ENCODE results near the gene SNAPC4. TPM values are rescaled to one million over a fixed set of nuclear protein-coding genes. Genes with fewer than 3 reads are reported as not detected.

The SNAPC4 gene
- total RNA-seq, 1 experiment from 2014 or later, result 10.8 TPM

DNA sequence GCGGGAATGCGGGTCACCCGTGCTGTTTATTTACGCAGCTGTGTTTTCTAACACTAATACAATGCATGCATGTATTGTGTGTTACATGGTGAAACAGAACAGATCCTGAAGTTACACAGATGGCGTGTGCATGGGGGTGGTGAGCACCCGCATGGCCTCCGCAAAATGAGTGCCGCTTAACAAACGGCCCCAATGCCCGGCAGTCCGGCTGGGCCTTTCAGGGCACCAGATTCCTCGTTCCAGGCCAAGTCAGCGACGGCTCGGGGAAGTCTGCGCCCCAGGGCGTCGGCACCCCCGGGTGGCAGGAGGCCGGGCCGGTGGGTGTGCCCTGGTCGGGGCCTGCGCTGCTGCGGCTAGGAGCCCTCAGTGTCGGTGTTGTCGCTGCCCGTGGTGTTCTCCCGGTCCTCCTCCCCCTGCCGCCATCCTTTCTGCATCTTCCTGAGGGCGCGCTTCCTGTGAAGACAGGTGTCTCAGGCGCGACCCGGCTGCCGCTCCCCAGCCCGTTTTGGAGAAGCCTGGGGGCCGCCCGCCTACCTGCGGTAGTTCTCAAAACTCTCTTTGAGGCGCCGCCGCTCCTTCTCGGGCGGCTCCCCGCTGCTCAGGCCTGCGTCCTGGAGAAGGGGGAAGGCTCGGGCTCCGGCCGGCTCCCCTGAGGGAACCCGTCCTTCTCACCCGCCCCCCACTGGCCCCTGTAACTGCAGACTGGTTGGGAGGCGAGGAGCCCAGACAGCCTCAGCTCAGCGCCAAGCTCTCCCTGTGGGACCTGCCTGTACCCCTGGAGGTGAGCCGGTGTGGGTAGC, 35.8 kb downstream of the SNAPC4 start:
- Histone ChIP-seq H3K27ac (ENCODE audit: low read length) (peak overlapping the region; percentile 61), H3K4me3 (ENCODE audit: low read depth in 2 of 2, low read length in 2 of 2) (peak overlapping the region; percentile 13 to 59; a peak in 3 of 4 replicates), H3K27me3 (ENCODE audit: control insufficient read depth, insufficient read depth, low read length) (no peaks in the 10 kb centered on the region), H3K36me3 (ENCODE audit: control insufficient read depth, insufficient read depth, low read length) (no peaks in the 10 kb centered on the region; the same call in 1 of the 2 replicates), H3K9me3 (ENCODE audit: control insufficient read depth, insufficient read depth, low read depth, low read length) (no peaks in the 10 kb centered on the region), H3K4me1 (ENCODE audit: control insufficient read depth, insufficient read depth, low read length) (peaks cover 5% of the 10 kb centered on the region; the same call in 1 of the 2 replicates)
- ChIA-PET POLR2A (no interaction called here), CTCF (interaction anchor here (1.3 kb wide), 1 partner anchor 18 kb away, joined by 5 read pairs; no protein-coding TSS in a partner anchor)
- intact Hi-C loops (cut with micrococcal nuclease; ENCODE audit: unreplicated experiment) (no loop called here), in situ Hi-C loops (cut with HindIII; ENCODE audit: low pct_unique_long_range_greater_than_20kb, low sequenced_read_pairs) (no loop called here)
- ATAC-seq (no peak), DNase-seq (ENCODE audit: low read depth, low spot score) (peak; percentile 7)
- TF ChIP-seq SIN3A (IDR thresholded peaks at IDR 0.05; ENCODE audit: borderline replicate concordance, insufficient read depth, low read depth, low read length), result no peak
- TF ChIP-seq POLR2AphosphoS5 (IDR thresholded peaks at IDR 0.05; ENCODE audit: low read depth, low read length), result no peak
- TF ChIP-seq TCF7L2 (IDR thresholded peaks at IDR 0.05; ENCODE audit: low read depth, low read length), result no peak
- TF ChIP-seq, protein P1, sequence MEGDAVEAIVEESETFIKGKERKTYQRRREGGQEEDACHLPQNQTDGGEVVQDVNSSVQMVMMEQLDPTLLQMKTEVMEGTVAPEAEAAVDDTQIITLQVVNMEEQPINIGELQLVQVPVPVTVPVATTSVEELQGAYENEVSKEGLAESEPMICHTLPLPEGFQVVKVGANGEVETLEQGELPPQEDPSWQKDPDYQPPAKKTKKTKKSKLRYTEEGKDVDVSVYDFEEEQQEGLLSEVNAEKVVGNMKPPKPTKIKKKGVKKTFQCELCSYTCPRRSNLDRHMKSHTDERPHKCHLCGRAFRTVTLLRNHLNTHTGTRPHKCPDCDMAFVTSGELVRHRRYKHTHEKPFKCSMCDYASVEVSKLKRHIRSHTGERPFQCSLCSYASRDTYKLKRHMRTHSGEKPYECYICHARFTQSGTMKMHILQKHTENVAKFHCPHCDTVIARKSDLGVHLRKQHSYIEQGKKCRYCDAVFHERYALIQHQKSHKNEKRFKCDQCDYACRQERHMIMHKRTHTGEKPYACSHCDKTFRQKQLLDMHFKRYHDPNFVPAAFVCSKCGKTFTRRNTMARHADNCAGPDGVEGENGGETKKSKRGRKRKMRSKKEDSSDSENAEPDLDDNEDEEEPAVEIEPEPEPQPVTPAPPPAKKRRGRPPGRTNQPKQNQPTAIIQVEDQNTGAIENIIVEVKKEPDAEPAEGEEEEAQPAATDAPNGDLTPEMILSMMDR (IDR thresholded peaks at IDR 0.05), result no peak; the same call in 1 of the 2 replicates
- TF ChIP-seq, protein P2, sequence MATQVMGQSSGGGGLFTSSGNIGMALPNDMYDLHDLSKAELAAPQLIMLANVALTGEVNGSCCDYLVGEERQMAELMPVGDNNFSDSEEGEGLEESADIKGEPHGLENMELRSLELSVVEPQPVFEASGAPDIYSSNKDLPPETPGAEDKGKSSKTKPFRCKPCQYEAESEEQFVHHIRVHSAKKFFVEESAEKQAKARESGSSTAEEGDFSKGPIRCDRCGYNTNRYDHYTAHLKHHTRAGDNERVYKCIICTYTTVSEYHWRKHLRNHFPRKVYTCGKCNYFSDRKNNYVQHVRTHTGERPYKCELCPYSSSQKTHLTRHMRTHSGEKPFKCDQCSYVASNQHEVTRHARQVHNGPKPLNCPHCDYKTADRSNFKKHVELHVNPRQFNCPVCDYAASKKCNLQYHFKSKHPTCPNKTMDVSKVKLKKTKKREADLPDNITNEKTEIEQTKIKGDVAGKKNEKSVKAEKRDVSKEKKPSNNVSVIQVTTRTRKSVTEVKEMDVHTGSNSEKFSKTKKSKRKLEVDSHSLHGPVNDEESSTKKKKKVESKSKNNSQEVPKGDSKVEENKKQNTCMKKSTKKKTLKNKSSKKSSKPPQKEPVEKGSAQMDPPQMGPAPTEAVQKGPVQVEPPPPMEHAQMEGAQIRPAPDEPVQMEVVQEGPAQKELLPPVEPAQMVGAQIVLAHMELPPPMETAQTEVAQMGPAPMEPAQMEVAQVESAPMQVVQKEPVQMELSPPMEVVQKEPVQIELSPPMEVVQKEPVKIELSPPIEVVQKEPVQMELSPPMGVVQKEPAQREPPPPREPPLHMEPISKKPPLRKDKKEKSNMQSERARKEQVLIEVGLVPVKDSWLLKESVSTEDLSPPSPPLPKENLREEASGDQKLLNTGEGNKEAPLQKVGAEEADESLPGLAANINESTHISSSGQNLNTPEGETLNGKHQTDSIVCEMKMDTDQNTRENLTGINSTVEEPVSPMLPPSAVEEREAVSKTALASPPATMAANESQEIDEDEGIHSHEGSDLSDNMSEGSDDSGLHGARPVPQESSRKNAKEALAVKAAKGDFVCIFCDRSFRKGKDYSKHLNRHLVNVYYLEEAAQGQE (IDR thresholded peaks at IDR 0.05; ENCODE audit: insufficient read depth in 1 of 2, low read depth in 2 of 2, low read length in 1 of 2), result no peak
- BruUV-seq (replicated peaks), result TSS peak; percentile 83

DNA sequence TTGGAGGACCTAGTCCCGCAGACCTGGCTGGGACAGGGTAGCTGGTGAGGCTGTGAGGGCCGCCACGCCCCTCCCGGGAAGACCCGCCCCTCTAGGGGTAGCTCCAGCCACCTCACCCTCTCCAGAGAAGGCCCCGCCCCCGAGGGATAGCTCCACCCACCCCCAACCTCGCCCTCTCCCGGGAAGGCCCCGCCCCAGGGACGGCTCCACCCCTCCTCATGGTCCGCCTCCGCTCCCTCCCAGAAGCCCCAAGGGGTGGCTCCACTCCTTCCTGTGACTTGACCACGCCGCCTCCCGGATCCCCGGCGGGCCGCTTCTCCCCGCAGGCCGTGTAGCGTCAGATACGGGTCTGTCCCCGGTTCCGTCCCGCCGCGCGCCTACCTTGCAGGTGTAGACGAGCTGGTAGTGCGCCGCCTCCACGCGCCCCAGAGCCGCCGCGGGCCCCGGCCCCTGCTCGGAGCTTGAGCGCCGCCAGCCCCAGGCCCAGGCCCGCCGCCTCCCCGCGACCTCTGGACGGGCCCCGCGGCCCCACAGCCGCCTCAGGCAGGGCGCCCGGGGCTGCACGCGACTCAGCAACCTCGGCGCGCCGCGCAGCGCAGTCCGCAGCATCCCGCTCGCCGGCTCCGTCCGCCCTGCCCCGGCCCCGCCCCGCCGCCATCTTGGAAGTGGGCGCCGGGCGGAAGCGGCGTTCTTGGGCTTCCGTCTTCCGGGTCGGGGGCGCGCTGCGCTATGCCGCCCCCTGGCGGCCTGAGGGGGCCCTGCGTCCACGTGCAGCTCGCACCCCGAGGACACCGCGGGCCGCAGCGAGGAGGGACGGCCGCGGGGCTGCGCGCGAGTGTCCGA, 36.6 kb downstream of the SNAPC4 start, which contains the start of gene DNLZ:
TSS of gene DNLZ (minus strand) at position 639 of the 843 bp plus-strand sequence. CDS start at position 609, 30 bp downstream.
- Histone ChIP-seq H3K27me3 (ENCODE audit: control insufficient read depth, insufficient read depth, low read length) (no peaks in the 10 kb centered on the region), H3K27ac (ENCODE audit: low read length) (peak within 1 kb of the TSS; percentile 61), H3K9me3 (ENCODE audit: control insufficient read depth, insufficient read depth, low read depth, low read length) (no peaks in the 10 kb centered on the region), H3K36me3 (ENCODE audit: control insufficient read depth, insufficient read depth, low read length) (no peaks in the 10 kb centered on the region; the same call in 1 of the 2 replicates), H3K4me1 (ENCODE audit: control insufficient read depth, insufficient read depth, low read length) (peaks cover 5% of the 10 kb centered on the region; the same call in 1 of the 2 replicates), H3K4me3 (ENCODE audit: low read depth in 2 of 2, low read length in 2 of 2) (peak within 1 kb of the TSS; percentile 51 to 59)
- no TSS peak for BruUV-seq (replicated peaks)
- intact Hi-C loops (cut with micrococcal nuclease; ENCODE audit: unreplicated experiment) (no loop called here), in situ Hi-C loops (cut with HindIII; ENCODE audit: low pct_unique_long_range_greater_than_20kb, low sequenced_read_pairs) (no loop called here)
- peak; percentile 87 for ATAC-seq
- no peak for TF ChIP-seq TCF7L2 (IDR thresholded peaks at IDR 0.05; ENCODE audit: low read depth, low read length)
- peak; percentile 85 for TF ChIP-seq POLR2AphosphoS5 (IDR thresholded peaks at IDR 0.05; ENCODE audit: low read depth, low read length)
- no peak for TF ChIP-seq SIN3A (IDR thresholded peaks at IDR 0.05; ENCODE audit: borderline replicate concordance, insufficient read depth, low read depth, low read length)
- TF ChIP-seq, protein P1 (IDR thresholded peaks at IDR 0.05), result peak; percentile 95
- TF ChIP-seq, protein P2 (IDR thresholded peaks at IDR 0.05; ENCODE audit: insufficient read depth in 1 of 2, low read depth in 2 of 2, low read length in 1 of 2), result no peak
- CTCF ChIA-PET, result interaction anchor here (0.9 to 1.3 kb wide), 2 partner anchors 17 to 24 kb away, joined by 3 to 5 read pairs; no protein-coding TSS in a partner anchor
- POLR2A ChIA-PET, result interaction anchor here (0.6 kb wide), 1 partner anchor 356 kb away, joined by 3 read pairs; no protein-coding TSS in a partner anchor
- DNase-seq (ENCODE audit: low read depth, low spot score), result peak; percentile 45
